Natural killer cell treated with Interleukin-12 subunit alpha and Interleukin-12 subunit beta and Interleukin-15 and Interleukin-18, amount 100 ng/mL, for 72 hours (primary cell): ENCODE measurements around the gene GALNT1. TPM values are rescaled to one million over a fixed set of nuclear protein-coding genes. Genes with fewer than 3 reads are reported as not detected.
"Not testable (repeated sequence)": the region's sequence is repeated elsewhere in the genome, so short reads cannot be mapped to it uniquely, and the experiment has no call there.

Experiments
- ATAC-seq, 2 donors: fragments of 150-1000 bp; cut with Tn5 transposase in 1 of 2; sonication (Bioruptor Pico), chemical (Tn5 transposase) in 1 of 2; 2 replicates each; pipeline ENCODE4 v1.10.0; 2021
- DNase-seq: peaks from one replicate; pipeline ENCODE4 v3.0.0; 2022; ENCODE audit warnings: low spot score
- H3K27ac Mint-ChIP-seq, 2 donors: 1 replicate in 1 of 2; 2 replicates in 1 of 2; pipeline ENCODE4 v1.8.0; 2022; ENCODE audit warnings: mixed read lengths in 2 of 2, mild to moderate bottlenecking in 1 of 2, moderate library complexity in 1 of 2
- H3K27me3 Mint-ChIP-seq, 2 donors: 1 replicate in 1 of 2; 2 replicates in 1 of 2; pipeline ENCODE4 v1.8.0; 2022; ENCODE audit warnings: mixed read lengths in 2 of 2
- H3K36me3 Mint-ChIP-seq: one replicate; pipeline ENCODE4 v1.8.0; 2022; ENCODE audit warnings: mixed read lengths
- H3K4me1 Mint-ChIP-seq, 2 donors: 1 replicate in 1 of 2; 2 replicates in 1 of 2; pipeline ENCODE4 v1.8.0; 2022; ENCODE audit warnings: low read depth in 2 of 2, mixed read lengths in 2 of 2, mild to moderate bottlenecking in 1 of 2
- H3K4me3 Mint-ChIP-seq: one replicate; pipeline ENCODE4 v1.8.0; 2022; ENCODE audit warnings: mixed read lengths
- H3K9me3 Mint-ChIP-seq: 2 replicates; pipeline ENCODE4 v1.8.0; 2022; ENCODE audit warnings: mixed read lengths
- total RNA-seq, 2 donors: library from RNA; stranded (reverse); gene quantifications; one replicate each; pipeline ENCODE4 v1.2.3, GENCODE V29; 2022

GALNT1 gene
- 10 to 100 TPM; 60.2 to 72.7 TPM for total RNA-seq

DNA sequence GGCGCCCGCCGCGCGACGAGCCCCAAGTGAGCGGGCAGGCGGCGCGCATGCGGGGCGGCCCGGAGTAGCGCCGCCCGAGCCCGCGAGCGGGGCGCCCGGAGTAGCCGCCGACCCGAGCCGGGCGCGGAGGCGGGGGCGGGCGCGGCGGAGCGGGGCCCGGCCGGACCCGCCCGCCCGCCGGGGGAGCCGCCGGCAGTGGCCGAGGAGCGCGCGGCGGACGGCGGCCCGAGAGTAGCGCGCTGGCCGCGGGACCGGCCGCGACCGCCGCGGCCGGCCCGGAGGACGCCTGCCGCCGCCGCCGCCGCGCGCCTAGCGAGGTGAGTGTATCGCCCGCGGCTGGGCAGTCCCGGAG is at the start of gene GALNT1:
Gene GALNT1 (plus strand): TSS at position 195 of the 352 bp plus-strand sequence. CDS start 72,923 bp downstream, outside the sequence.
- ATAC-seq (peak; percentile 65 to 81), DNase-seq (no peak)
- peak within 1 kb of the TSS; percentile 80 for H3K4me3 Mint-ChIP-seq
- peaks cover 44 to 49% of the 10 kb centered on the region in 2 donors for H3K4me1 Mint-ChIP-seq
- H3K27ac Mint-ChIP-seq = peak within 1 kb of the TSS; percentile 43 to 78
- H3K36me3 Mint-ChIP-seq = peaks cover 5% of the 10 kb centered on the region
- H3K27me3 Mint-ChIP-seq = peaks cover 3 to 8% of the 10 kb centered on the region in 2 donors
- H3K9me3 Mint-ChIP-seq = no peaks in the 10 kb centered on the region

DNA sequence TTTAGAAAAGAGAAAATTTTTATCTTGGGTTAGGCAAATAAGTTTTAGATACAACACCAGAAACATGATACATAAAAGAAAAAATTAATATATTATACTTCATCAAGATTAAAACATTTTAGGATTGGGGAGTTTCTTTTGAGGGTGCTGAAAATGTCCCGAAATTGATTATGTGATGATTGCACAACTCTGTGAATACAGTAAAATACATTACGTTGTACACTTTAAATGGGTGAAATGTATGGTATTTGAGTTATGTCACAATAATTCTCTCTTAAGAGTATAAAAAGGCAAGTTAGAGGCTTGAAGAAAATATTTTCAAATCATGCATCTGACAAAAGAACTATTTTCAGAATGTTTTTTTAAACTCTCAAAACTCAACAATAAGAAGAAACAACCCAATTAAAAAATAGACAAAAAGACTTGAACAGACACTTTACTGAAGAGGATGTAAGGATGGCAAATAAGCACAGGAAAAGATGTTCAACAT is 47.6 kb upstream of the GALNT1 start:
- H3K27me3 Mint-ChIP-seq = peaks cover 7 to 41% of the 10 kb centered on the region in 2 donors
- H3K9me3 Mint-ChIP-seq = no peaks in the 10 kb centered on the region
- no peak for ATAC-seq
- H3K27ac Mint-ChIP-seq = no peak overlapping the region
- H3K4me1 Mint-ChIP-seq = peaks cover 11 to 12% of the 10 kb centered on the region in 2 donors
- peaks cover 16% of the 10 kb centered on the region for H3K36me3 Mint-ChIP-seq
- no peak for DNase-seq
- no peak overlapping the region for H3K4me3 Mint-ChIP-seq

DNA sequence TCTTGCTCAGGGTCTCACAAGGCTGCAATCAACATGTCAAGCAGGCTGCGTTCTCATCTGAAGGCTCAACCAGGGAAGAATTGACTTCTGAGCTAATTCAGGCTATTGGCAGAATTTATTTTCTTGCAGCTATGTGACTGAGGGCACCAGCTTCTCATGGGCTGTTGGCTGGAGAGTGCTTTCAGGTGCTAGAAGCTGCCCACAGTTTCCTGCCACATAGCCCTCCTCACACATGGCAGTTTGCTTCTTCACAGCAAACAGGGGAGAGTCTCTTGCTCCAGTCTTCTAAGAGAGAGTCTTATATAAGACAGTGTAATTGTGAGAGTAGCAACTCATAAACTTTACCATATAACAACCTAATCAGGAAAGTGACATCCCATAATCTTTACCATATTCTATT is 46.2 kb upstream of the GALNT1 start:
- H3K27me3 Mint-ChIP-seq = peaks cover 3 to 28% of the 10 kb centered on the region in 2 donors
- no peak for ATAC-seq
- H3K27ac Mint-ChIP-seq = peak overlapping the region in 1 of 2 donors; percentile 20
- H3K36me3 Mint-ChIP-seq = peaks cover 16% of the 10 kb centered on the region
- no peak overlapping the region for H3K4me3 Mint-ChIP-seq
- peaks cover 11 to 12% of the 10 kb centered on the region in 2 donors for H3K4me1 Mint-ChIP-seq
- no peak for DNase-seq
- H3K9me3 Mint-ChIP-seq = no peaks in the 10 kb centered on the region

DNA sequence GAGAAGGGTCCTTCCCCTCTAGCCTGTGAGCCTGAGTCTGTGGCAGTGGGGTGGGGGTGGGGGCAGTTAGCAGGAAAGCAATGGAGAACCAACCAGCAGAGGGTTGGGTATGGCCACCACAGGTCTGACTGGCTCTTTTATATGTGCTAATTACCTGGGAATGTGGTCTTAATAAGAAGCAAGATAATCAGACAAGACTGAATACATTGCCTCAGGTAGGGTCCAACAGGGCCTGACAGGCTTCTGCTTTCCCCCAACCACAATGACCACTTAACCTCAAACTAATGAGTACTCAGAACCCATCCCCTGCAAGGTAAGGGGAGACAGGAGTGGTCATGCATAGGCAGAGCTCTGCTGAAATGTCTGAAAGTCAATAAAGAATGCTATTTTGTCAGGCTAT is 39.2 kb upstream of the GALNT1 start:
- peaks cover 6 to 27% of the 10 kb centered on the region in 2 donors for H3K27me3 Mint-ChIP-seq
- ATAC-seq = no peak

GRCh38 chr18:35547008-35547605 is 34.4 kb upstream of the GALNT1 start:
- H3K36me3 Mint-ChIP-seq = peaks cover 6% of the 10 kb centered on the region
- no peak for DNase-seq
- peaks cover 12 to 26% of the 10 kb centered on the region in 2 donors for H3K27me3 Mint-ChIP-seq
- no peak overlapping the region for H3K4me3 Mint-ChIP-seq
- H3K27ac Mint-ChIP-seq = no peak overlapping the region
- ATAC-seq = no peak
- H3K4me1 Mint-ChIP-seq = no peaks in the 10 kb centered on the region
- no peaks in the 10 kb centered on the region for H3K9me3 Mint-ChIP-seq

More for the DNA sequence above, 39.2 kb upstream of the GALNT1 start:
- Mint-ChIP-seq H3K36me3 (peaks cover 6% of the 10 kb centered on the region), H3K4me3 (no peak overlapping the region), H3K27ac (no peak overlapping the region), H3K4me1 (no peaks in the 10 kb centered on the region), H3K9me3 (no peaks in the 10 kb centered on the region)
- no peak for DNase-seq

- no peak overlapping the region for H3K27ac Mint-ChIP-seq
- no peak overlapping the region for H3K4me3 Mint-ChIP-seq
These were observed 32.0 kb upstream of the GALNT1 start for GRCh38 chr18:35549564-35549963.

DNA sequence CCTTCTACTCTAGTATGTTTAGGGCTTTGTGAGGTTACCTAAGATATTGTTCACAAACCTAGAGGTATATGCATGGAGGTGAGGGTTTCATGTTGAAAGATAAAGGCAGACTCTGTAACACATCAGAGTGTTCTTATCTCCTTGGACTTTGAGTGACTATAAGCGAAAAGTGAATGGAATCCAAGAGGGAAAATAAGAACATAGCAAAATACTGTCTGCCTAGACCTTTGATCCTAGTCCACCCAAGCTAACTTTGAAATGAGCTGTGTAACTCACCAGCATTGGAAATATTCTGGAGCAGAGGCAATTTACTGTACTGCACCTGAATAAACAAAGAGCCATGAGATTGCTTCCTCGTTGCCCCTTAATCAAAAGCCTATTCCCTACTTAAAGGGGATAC is 28.2 kb upstream of the GALNT1 start:
- no peaks in the 10 kb centered on the region for H3K4me1 Mint-ChIP-seq
- no peak overlapping the region for H3K27ac Mint-ChIP-seq
- H3K9me3 Mint-ChIP-seq = no peaks in the 10 kb centered on the region
- no peak overlapping the region for H3K4me3 Mint-ChIP-seq
- DNase-seq (no peak), ATAC-seq (no peak)
- peaks cover 7 to 18% of the 10 kb centered on the region in 2 donors for H3K27me3 Mint-ChIP-seq
- no peaks in the 10 kb centered on the region for H3K36me3 Mint-ChIP-seq

More at GRCh38 chr18:35549564-35549963, 32.0 kb upstream of the GALNT1 start:
- H3K27me3 Mint-ChIP-seq = peaks cover 14 to 33% of the 10 kb centered on the region in 2 donors
- H3K4me1 Mint-ChIP-seq = no peaks in the 10 kb centered on the region
- no peak for ATAC-seq
- no peak for DNase-seq
- H3K36me3 Mint-ChIP-seq = peaks cover 6% of the 10 kb centered on the region
- no peaks in the 10 kb centered on the region for H3K9me3 Mint-ChIP-seq

DNA sequence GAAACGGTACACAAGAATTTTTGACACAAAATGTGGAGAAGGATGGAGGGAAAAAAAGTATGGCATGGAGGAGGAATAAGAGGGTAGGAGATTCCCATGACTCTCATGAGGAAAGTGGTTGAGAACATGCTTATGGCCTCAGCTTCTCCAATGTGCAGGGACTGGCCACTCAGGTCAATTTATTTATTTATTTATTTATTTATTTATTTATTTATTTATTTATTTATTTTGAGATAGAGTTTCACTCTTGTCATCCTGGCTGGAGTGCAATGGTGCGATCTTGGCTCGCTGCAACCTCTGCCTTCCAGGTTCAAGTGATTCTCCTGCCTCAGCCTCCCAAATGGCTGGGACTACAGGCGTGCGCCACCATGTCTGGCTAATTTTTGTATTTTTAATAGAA is 26.0 kb upstream of the GALNT1 start:
- not testable (repeated sequence) for H3K4me1 Mint-ChIP-seq, DNase-seq, H3K27ac Mint-ChIP-seq, ATAC-seq, H3K4me3 Mint-ChIP-seq, H3K36me3 Mint-ChIP-seq, H3K9me3 Mint-ChIP-seq
- peaks cover 6 to 15% of the 10 kb centered on the region in 2 donors for H3K27me3 Mint-ChIP-seq

DNA sequence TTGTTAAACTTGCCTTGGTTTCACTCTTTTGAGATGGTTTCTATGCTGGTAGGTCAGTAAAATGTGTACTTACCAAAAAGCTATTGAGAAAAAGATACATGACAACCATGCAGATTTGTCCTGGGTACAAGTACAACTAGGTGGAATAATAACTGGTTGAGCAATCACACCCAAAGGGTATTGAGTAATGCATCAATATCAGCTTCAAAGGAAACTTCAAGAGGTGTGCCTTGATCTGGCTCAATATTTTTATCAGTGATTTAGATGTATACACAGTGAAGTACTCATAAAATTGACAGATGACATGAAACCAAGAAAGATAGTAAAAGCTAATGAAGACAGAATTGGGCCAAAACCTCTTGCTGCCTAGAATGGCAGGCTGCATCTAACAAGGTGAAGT is 21.7 kb upstream of the GALNT1 start:
- no peak overlapping the region for H3K27ac Mint-ChIP-seq
- H3K4me3 Mint-ChIP-seq = no peak overlapping the region
- no peaks in the 10 kb centered on the region for H3K9me3 Mint-ChIP-seq
- H3K36me3 Mint-ChIP-seq = no peaks in the 10 kb centered on the region
- peaks cover 0 to 2% of the 10 kb centered on the region in 2 donors for H3K4me1 Mint-ChIP-seq
- ATAC-seq = no peak
- no peak for DNase-seq
- H3K27me3 Mint-ChIP-seq = peaks cover 5 to 6% of the 10 kb centered on the region in 2 donors

- DNase-seq = no peak
- no peaks in the 10 kb centered on the region for H3K9me3 Mint-ChIP-seq
These were observed 16.6 kb upstream of the GALNT1 start for GRCh38 chr18:35564795-35565453.

GRCh38 chr18:35566019-35566418 is 15.5 kb upstream of the GALNT1 start:
- peaks cover 0 to 4% of the 10 kb centered on the region in 2 donors for H3K4me1 Mint-ChIP-seq
- ATAC-seq = no peak
- H3K27ac Mint-ChIP-seq = no peak overlapping the region
- H3K4me3 Mint-ChIP-seq = no peak overlapping the region
- H3K9me3 Mint-ChIP-seq = no peaks in the 10 kb centered on the region
- no peak for DNase-seq
- H3K27me3 Mint-ChIP-seq = peaks cover 7 to 14% of the 10 kb centered on the region in 2 donors
- H3K36me3 Mint-ChIP-seq = no peaks in the 10 kb centered on the region

More at GRCh38 chr18:35564795-35565453, 16.6 kb upstream of the GALNT1 start:
- no peak overlapping the region for H3K27ac Mint-ChIP-seq
- H3K27me3 Mint-ChIP-seq = peaks cover 7 to 14% of the 10 kb centered on the region in 2 donors
- peaks cover 0 to 4% of the 10 kb centered on the region in 2 donors for H3K4me1 Mint-ChIP-seq
- no peak overlapping the region for H3K4me3 Mint-ChIP-seq
- H3K36me3 Mint-ChIP-seq = no peaks in the 10 kb centered on the region
- no peak for ATAC-seq

DNA sequence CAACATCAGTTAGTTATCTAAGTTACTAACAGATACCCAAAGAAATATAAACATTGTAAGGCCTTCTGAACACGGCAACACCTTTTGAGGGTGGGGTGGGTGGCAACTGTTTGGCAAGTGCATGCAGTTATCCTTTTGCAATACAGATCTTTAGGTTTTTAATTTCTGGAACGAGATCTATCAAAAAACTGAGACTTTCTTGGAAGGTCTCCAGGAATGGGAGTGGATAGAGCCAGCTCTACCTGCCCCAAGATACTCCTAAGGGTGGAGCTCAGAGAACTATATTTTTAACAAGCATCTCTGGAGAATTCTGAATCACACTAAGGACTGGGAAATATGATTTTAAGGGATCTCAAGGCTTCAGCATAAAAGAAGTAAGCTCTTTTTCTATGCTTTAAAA is 11.4 kb upstream of the GALNT1 start:
- DNase-seq (no peak), ATAC-seq (no peak)
- H3K4me3 Mint-ChIP-seq = no peak overlapping the region
- no peaks in the 10 kb centered on the region for H3K36me3 Mint-ChIP-seq
- peaks cover 5 to 9% of the 10 kb centered on the region in 2 donors for H3K27me3 Mint-ChIP-seq
- peaks cover 10 to 17% of the 10 kb centered on the region in 2 donors for H3K4me1 Mint-ChIP-seq
- H3K27ac Mint-ChIP-seq = no peak overlapping the region
- no peaks in the 10 kb centered on the region for H3K9me3 Mint-ChIP-seq

GRCh38 chr18:35571138-35571537 is 10.4 kb upstream of the GALNT1 start:
- DNase-seq (no peak), ATAC-seq (no peak)
- peaks cover 0 to 6% of the 10 kb centered on the region in 2 donors for H3K27me3 Mint-ChIP-seq
- H3K27ac Mint-ChIP-seq = no peak overlapping the region
- no peak overlapping the region for H3K4me3 Mint-ChIP-seq
- H3K36me3 Mint-ChIP-seq = peaks cover 3% of the 10 kb centered on the region
- H3K4me1 Mint-ChIP-seq = peaks cover 16 to 20% of the 10 kb centered on the region in 2 donors
- H3K9me3 Mint-ChIP-seq = no peaks in the 10 kb centered on the region

DNA sequence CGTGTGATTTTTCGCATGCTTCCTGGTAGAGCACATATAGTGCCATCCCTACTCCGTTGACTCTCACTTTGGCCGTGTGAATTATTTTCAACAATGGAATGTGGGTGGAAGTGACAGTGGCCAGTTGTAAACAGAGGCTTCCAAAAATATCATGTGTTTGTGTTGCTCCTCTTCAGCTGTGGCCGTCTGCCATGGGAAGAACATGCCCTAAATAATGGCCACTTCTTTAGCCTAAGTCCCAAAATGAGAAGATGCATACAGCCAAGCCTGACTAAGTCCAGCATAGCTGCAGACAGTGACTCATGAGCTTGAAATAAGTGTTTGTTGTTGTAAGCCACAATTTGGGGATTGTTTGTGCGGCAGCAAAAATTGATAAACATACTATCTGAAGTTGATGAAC is 8.9 kb upstream of the GALNT1 start:
- peak overlapping the region in 1 of 2 donors; percentile 6 for H3K27ac Mint-ChIP-seq
- H3K36me3 Mint-ChIP-seq = peaks cover 5% of the 10 kb centered on the region
- no peaks in the 10 kb centered on the region for H3K9me3 Mint-ChIP-seq
- ATAC-seq (no peak), DNase-seq (no peak)
- no peak overlapping the region for H3K4me3 Mint-ChIP-seq
- peaks cover 29 to 35% of the 10 kb centered on the region in 2 donors for H3K4me1 Mint-ChIP-seq
- peaks cover 0 to 2% of the 10 kb centered on the region in 2 donors for H3K27me3 Mint-ChIP-seq
